ENCODE results near the gene MACF1. TPM values are rescaled to one million over a fixed set of nuclear protein-coding genes. Genes with fewer than 3 reads are reported as not detected.

The MACF1 gene
- total RNA-seq, 1 donor from 2014 or later, result 386 TPM

- Mint-ChIP-seq H3K27me3 (ENCODE audit: low read depth) (no peaks in the 10 kb centered on the region), H3K9me3 (ENCODE audit: low read depth) (no peaks in the 10 kb centered on the region), H3K36me3 (ENCODE audit: low read depth) (peaks cover 9% of the 10 kb centered on the region), H3K4me3 (ENCODE audit: unreplicated experiment) (no peak overlapping the region), H3K27ac (ENCODE audit: unreplicated experiment) (peak overlapping the region; percentile 65), H3K4me1 (ENCODE audit: low read depth) (peaks cover 36% of the 10 kb centered on the region)
- no peak for TF ChIP-seq CTCF (IDR thresholded peaks at IDR 0.05)
- DNase-seq (ENCODE audit: low spot score), result no peak
Observed at GRCh38 chr1:39261712-39262221, 57.3 kb downstream of the MACF1 start.

- Mint-ChIP-seq H3K4me1 (ENCODE audit: low read depth) (peaks cover 39% of the 10 kb centered on the region), H3K4me3 (ENCODE audit: unreplicated experiment) (no peak overlapping the region), H3K27ac (ENCODE audit: unreplicated experiment) (peak overlapping the region; percentile 63), H3K27me3 (ENCODE audit: low read depth) (no peaks in the 10 kb centered on the region), H3K36me3 (ENCODE audit: low read depth) (peaks cover 7% of the 10 kb centered on the region), H3K9me3 (ENCODE audit: low read depth) (no peaks in the 10 kb centered on the region)
- no peak for TF ChIP-seq CTCF (IDR thresholded peaks at IDR 0.05)
- no peak for DNase-seq (ENCODE audit: low spot score)
Observed at GRCh38 chr1:39262802-39263201, 58.3 kb downstream of the MACF1 start.

- TF ChIP-seq CTCF (IDR thresholded peaks at IDR 0.05), result peak; percentile 59
- Mint-ChIP-seq H3K36me3 (ENCODE audit: low read depth) (peaks cover under 1% of the 10 kb centered on the region), H3K4me3 (ENCODE audit: unreplicated experiment) (no peak overlapping the region), H3K4me1 (ENCODE audit: low read depth) (peaks cover 67% of the 10 kb centered on the region), H3K27ac (ENCODE audit: unreplicated experiment) (no peak overlapping the region), H3K27me3 (ENCODE audit: low read depth) (no peaks in the 10 kb centered on the region), H3K9me3 (ENCODE audit: low read depth) (no peaks in the 10 kb centered on the region)
- DNase-seq (ENCODE audit: low spot score), result no peak
Observed at GRCh38 chr1:39266269-39266668, 61.8 kb downstream of the MACF1 start.

- no peak for TF ChIP-seq CTCF (IDR thresholded peaks at IDR 0.05)
- Mint-ChIP-seq H3K9me3 (ENCODE audit: low read depth) (no peaks in the 10 kb centered on the region), H3K4me3 (ENCODE audit: unreplicated experiment) (no peak overlapping the region), H3K27me3 (ENCODE audit: low read depth) (no peaks in the 10 kb centered on the region), H3K36me3 (ENCODE audit: low read depth) (no peaks in the 10 kb centered on the region), H3K27ac (ENCODE audit: unreplicated experiment) (peak overlapping the region; percentile 20), H3K4me1 (ENCODE audit: low read depth) (peaks cover 67% of the 10 kb centered on the region)
- DNase-seq (ENCODE audit: low spot score), result no peak
Observed at GRCh38 chr1:39266792-39267191, 62.3 kb downstream of the MACF1 start.

- H3K27me3 Mint-ChIP-seq (ENCODE audit: low read depth), result no peaks in the 10 kb centered on the region
- H3K4me1 Mint-ChIP-seq (ENCODE audit: low read depth), result peaks cover 67% of the 10 kb centered on the region
Observed at GRCh38 chr1:39268112-39268581, 63.7 kb downstream of the MACF1 start.

More at GRCh38 chr1:39268112-39268581, 63.7 kb downstream of the MACF1 start:
- Mint-ChIP-seq H3K9me3 (ENCODE audit: low read depth) (no peaks in the 10 kb centered on the region), H3K36me3 (ENCODE audit: low read depth) (no peaks in the 10 kb centered on the region), H3K27ac (ENCODE audit: unreplicated experiment) (peak overlapping the region; percentile 95), H3K4me3 (ENCODE audit: unreplicated experiment) (peak overlapping the region; percentile 70)
- DNase-seq (ENCODE audit: low spot score), result no peak
- no peak for TF ChIP-seq CTCF (IDR thresholded peaks at IDR 0.05)

All from chondrocyte (in vitro differentiated cells).